Endothelial cell of umbilical vein (primary cell): ENCODE data around the gene CSRP1.

Source experiments
- EZH2 ChIP-seq: IDR thresholded peaks from 2 replicates; pipeline ENCODE4 v1.6.1; 2012; ENCODE audit warnings: borderline replicate concordance, low read depth, mild to moderate bottlenecking, moderate library complexity, low read length, inconsistent platforms; ENCODE audit not compliant: severe bottlenecking
- FOS ChIP-seq: IDR thresholded peaks from 2 replicates; pipeline ENCODE4 v1.6.1; 2011; ENCODE audit warnings: mild to moderate bottlenecking, low read length, moderate library complexity, borderline replicate concordance; ENCODE audit not compliant: insufficient read depth
- POLR2A ChIP-seq: IDR thresholded peaks from 2 replicates; pipeline ENCODE4 v1.6.1; 2012; ENCODE audit warnings: low read depth, mild to moderate bottlenecking, control low read depth, low read length
- POLR2AphosphoS5 ChIP-seq: IDR thresholded peaks from 2 replicates; pipeline ENCODE4 v1.6.1; 2012; ENCODE audit warnings: low read depth, mild to moderate bottlenecking, control low read depth, low read length, moderate library complexity; ENCODE audit not compliant: insufficient read depth
- TF ChIP-seq, protein P1 (sequence below), 2 donors: IDR thresholded peaks; 1 replicate in 1 of 2; 2 replicates in 1 of 2; pipeline ENCODE4 v1.5.1; 2011; ENCODE audit warnings: low read length in 2 of 2, mild to moderate bottlenecking in 2 of 2, moderate library complexity in 2 of 2, control low read depth in 1 of 2, inconsistent platforms in 1 of 2, low read depth in 1 of 2; ENCODE audit not compliant: insufficient read depth in 1 of 2; ENCODE audit errors: extremely low read depth in 1 of 2
- TF ChIP-seq, protein P2 (sequence below): IDR thresholded peaks from 2 replicates; pipeline ENCODE4 v1.6.1; 2011; ENCODE audit not compliant: insufficient read depth, insufficient read length

DNA sequence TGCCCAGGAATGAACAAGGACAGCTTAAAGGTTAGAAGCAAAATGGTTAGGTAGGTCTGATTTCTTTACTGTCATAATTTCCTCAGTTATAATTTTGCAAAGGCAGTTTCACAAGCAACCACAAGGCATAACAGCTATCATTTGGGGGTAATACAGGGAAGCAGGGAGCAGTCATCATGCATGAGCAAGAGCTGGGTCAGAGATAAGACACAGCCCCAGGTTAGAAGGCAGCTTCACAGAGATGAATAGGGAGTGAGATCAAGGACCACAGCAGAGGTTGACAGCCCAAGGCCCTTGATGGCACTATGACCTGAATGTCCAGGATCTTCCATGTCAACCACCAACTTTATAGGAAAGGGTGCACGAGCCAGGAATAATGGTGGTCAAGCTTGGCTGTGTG is 9.0 kb upstream of the CSRP1 start:
- TF ChIP-seq, protein P1, sequence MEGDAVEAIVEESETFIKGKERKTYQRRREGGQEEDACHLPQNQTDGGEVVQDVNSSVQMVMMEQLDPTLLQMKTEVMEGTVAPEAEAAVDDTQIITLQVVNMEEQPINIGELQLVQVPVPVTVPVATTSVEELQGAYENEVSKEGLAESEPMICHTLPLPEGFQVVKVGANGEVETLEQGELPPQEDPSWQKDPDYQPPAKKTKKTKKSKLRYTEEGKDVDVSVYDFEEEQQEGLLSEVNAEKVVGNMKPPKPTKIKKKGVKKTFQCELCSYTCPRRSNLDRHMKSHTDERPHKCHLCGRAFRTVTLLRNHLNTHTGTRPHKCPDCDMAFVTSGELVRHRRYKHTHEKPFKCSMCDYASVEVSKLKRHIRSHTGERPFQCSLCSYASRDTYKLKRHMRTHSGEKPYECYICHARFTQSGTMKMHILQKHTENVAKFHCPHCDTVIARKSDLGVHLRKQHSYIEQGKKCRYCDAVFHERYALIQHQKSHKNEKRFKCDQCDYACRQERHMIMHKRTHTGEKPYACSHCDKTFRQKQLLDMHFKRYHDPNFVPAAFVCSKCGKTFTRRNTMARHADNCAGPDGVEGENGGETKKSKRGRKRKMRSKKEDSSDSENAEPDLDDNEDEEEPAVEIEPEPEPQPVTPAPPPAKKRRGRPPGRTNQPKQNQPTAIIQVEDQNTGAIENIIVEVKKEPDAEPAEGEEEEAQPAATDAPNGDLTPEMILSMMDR (IDR thresholded peaks at IDR 0.05; ENCODE audit: extremely low read depth in 1 of 2, insufficient read depth in 1 of 2, low read depth in 1 of 2, low read length in 2 of 2) = no peak
- TF ChIP-seq POLR2A = no peak
- TF ChIP-seq, protein P2, sequence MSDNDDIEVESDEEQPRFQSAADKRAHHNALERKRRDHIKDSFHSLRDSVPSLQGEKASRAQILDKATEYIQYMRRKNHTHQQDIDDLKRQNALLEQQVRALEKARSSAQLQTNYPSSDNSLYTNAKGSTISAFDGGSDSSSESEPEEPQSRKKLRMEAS = no peak
- TF ChIP-seq FOS = no peak
- no peak for TF ChIP-seq EZH2
- TF ChIP-seq POLR2AphosphoS5 = no peak
